ENCODE results near the gene GFER.

GFER gene

GRCh38 chr16:1990351-1991134 is 6.5 kb downstream of the GFER start:
- no peak for DNase-seq (ENCODE audit: low spot score)

- no peak for DNase-seq (ENCODE audit: low spot score)
These were observed 7.2 kb downstream of the GFER start for GRCh38 chr16:1991135-1991551.

- DNase-seq (ENCODE audit: low spot score), result no peak
These were observed 7.6 kb downstream of the GFER start for GRCh38 chr16:1991588-1991947.

- DNase-seq (ENCODE audit: low spot score), result peak; percentile 97
These were observed 8.1 kb downstream of the GFER start for GRCh38 chr16:1991948-1992703.

GRCh38 chr16:1992704-1993317 is 8.8 kb downstream of the GFER start:
- no peak for DNase-seq (ENCODE audit: low spot score)

GRCh38 chr16:1993731-1994131 is 9.7 kb downstream of the GFER start:
- no peak for DNase-seq (ENCODE audit: low spot score)

- peak; percentile 49 for DNase-seq (ENCODE audit: low spot score)
These were observed 13.7 kb downstream of the GFER start for GRCh38 chr16:1997494-1998359.

GRCh38 chr16:1998360-1998835 is 14.4 kb downstream of the GFER start:
- no peak for DNase-seq (ENCODE audit: low spot score)

- DNase-seq (ENCODE audit: low spot score), result no peak
These were observed 15.1 kb downstream of the GFER start for GRCh38 chr16:1998852-1999801.

- no peak for DNase-seq (ENCODE audit: low spot score)
These were observed 16.0 kb downstream of the GFER start for GRCh38 chr16:1999866-2000514.

- DNase-seq (ENCODE audit: low spot score), result no peak
These were observed 17.0 kb downstream of the GFER start for GRCh38 chr16:2001035-2001434.

- no peak for DNase-seq (ENCODE audit: low spot score)
These were observed 17.7 kb downstream of the GFER start for GRCh38 chr16:2001456-2002355.

GRCh38 chr16:2002406-2003230 is 18.6 kb downstream of the GFER start:
- no peak for DNase-seq (ENCODE audit: low spot score)

GRCh38 chr16:2003231-2003826 is 19.3 kb downstream of the GFER start:
- no peak for DNase-seq (ENCODE audit: low spot score)

GRCh38 chr16:2003827-2004641 is 20.0 kb downstream of the GFER start:
- DNase-seq (ENCODE audit: low spot score), result peak; percentile 94

GRCh38 chr16:2004795-2005517 is 21.0 kb downstream of the GFER start:
- no peak for DNase-seq (ENCODE audit: low spot score)
